Measurements from ENCODE around the gene FTO. TPM values are rescaled to one million over a fixed set of nuclear protein-coding genes. Genes with fewer than 3 reads are reported as not detected.

The FTO gene
- total RNA-seq, 1 donor from 2014 or later, result 107 TPM

DNA sequence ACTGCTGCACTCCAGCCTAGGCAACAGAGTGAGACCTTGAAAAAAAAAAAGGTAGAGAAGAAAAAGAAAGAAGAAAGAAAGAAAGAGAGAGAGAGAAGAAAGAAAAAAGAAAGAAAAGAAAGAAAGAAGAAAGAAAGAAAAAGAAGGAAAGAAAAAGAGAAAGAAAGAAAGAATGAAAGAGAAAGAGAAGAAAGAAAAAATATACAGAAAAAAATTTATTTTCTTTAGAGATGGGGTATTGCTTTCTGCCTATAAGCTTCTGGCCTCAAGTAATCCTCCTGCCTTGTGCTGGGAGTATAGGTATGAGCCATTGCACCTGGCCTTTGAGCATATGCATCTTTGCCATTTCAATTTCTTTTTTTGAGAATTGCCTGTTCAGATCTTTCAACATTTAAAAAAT is 425.9 kb downstream of the FTO start:
- Mint-ChIP-seq H3K4me1 (peaks cover 4% of the 10 kb centered on the region), H3K36me3 (ENCODE audit: low read depth) (peaks cover 2% of the 10 kb centered on the region), H3K4me3 (no peak overlapping the region), H3K27ac (ENCODE audit: unreplicated experiment) (no peak overlapping the region), H3K9me3 (peaks cover 8% of the 10 kb centered on the region), H3K27me3 (ENCODE audit: low read depth) (no peaks in the 10 kb centered on the region)
- DNase-seq (ENCODE audit: low read depth, low spot score), result no peak
- no peak for TF ChIP-seq CTCF (conservative IDR thresholded peaks at IDR 0.05)

GRCh38 chr16:54135361-54136275 is 431.7 kb downstream of the FTO start:
- no peak for DNase-seq (ENCODE audit: low read depth, low spot score)
- Mint-ChIP-seq H3K36me3 (ENCODE audit: low read depth) (peaks cover 8% of the 10 kb centered on the region), H3K27ac (ENCODE audit: unreplicated experiment) (no peak overlapping the region), H3K27me3 (ENCODE audit: low read depth) (no peaks in the 10 kb centered on the region), H3K4me3 (no peak overlapping the region), H3K9me3 (peaks cover 21% of the 10 kb centered on the region), H3K4me1 (no peaks in the 10 kb centered on the region)
- no peak for TF ChIP-seq CTCF (conservative IDR thresholded peaks at IDR 0.05)

DNA sequence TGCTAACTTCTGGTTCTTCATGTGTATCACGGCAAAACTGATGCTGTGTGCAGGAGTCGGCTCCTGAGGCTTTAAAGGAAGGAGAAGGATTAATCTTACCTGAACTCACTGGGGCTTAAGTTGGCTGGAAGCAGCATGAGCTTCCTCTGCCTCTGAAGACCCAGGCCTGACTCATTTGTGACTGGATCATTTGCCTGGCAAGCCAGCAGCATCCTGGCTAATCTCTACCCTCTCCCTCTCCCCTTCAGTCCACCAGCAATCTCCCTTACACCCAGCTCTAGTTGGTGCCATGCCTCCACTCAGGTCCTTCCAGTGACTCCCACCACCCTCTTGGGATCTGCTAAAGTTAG is 432.3 kb downstream of the FTO start:
- Mint-ChIP-seq H3K9me3 (peaks cover 19% of the 10 kb centered on the region), H3K4me1 (no peaks in the 10 kb centered on the region), H3K27ac (ENCODE audit: unreplicated experiment) (no peak overlapping the region), H3K27me3 (ENCODE audit: low read depth) (no peaks in the 10 kb centered on the region), H3K36me3 (ENCODE audit: low read depth) (peaks cover 8% of the 10 kb centered on the region), H3K4me3 (no peak overlapping the region)
- TF ChIP-seq CTCF (conservative IDR thresholded peaks at IDR 0.05), result no peak
- no peak for DNase-seq (ENCODE audit: low read depth, low spot score)

DNA sequence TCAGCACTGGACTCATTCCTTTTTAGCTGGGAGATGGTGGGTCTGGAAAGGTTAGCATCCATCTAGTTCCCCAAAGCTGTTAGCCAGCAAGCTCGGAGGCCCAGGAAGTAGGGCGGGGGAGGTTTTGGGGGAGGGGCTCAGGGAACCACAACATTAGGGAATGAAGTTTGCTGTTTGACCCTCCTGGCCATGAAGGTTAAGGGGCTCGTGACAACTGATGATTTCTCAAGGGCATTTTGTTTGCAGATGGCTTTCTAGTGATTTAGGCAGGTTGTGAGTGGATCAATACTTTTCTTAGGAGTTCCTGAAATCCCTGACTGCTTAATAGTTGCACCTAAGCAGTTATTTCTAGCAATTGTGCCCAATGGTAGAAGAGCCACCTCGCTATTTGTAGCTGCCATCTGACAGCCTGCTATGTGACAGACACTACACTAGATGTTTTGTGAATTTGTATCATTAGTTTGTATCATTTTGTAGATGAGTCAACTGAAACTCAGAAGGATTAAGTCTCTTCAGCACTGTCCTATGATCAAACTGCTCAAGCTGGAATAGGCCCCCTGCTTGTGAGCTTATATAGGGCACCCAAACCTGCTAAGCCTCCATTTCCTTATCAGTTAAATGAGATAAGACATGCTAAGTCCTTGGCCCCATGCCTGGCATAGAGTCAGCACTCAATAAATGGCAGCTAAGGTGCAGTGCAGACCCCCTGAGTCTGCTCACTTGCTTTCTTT is 436.3 kb downstream of the FTO start:
- DNase-seq (ENCODE audit: low read depth, low spot score), result no peak
- Mint-ChIP-seq H3K27ac (ENCODE audit: unreplicated experiment) (no peak overlapping the region), H3K4me3 (no peak overlapping the region), H3K9me3 (peaks cover 13% of the 10 kb centered on the region), H3K36me3 (ENCODE audit: low read depth) (peaks cover 8% of the 10 kb centered on the region), H3K27me3 (ENCODE audit: low read depth) (no peaks in the 10 kb centered on the region), H3K4me1 (peaks cover 21% of the 10 kb centered on the region)
- TF ChIP-seq CTCF (conservative IDR thresholded peaks at IDR 0.05), result peak; percentile 15

- Mint-ChIP-seq H3K9me3 (peaks cover 13% of the 10 kb centered on the region), H3K36me3 (ENCODE audit: low read depth) (peaks cover 8% of the 10 kb centered on the region), H3K27ac (ENCODE audit: unreplicated experiment) (peak overlapping the region; percentile 44), H3K4me1 (peaks cover 21% of the 10 kb centered on the region), H3K27me3 (ENCODE audit: low read depth) (no peaks in the 10 kb centered on the region), H3K4me3 (no peak overlapping the region)
- DNase-seq (ENCODE audit: low read depth, low spot score), result no peak
- peak; percentile 2 for TF ChIP-seq CTCF (conservative IDR thresholded peaks at IDR 0.05)
Observed at GRCh38 chr16:54140788-54141136, 436.8 kb downstream of the FTO start.
